NK-92 (cell line): Measurements from ENCODE around the gene MYADML2.

Experiments
- DNase-seq: peaks from one replicate; lab custom pipeline; 2025; ENCODE audit not compliant: unreplicated experiment; lab: John Stamatoyannopoulos, UW

The MYADML2 gene

GRCh38 chr17:81978524-81979298 is 31.7 kb upstream of the MYADML2 start:
- DNase-seq: no peak

- no peak for DNase-seq
These were observed 30.3 kb upstream of the MYADML2 start, which contains the start of gene ASPSCR1 for GRCh38 chr17:81977211-81977808. TSS of gene ASPSCR1 (plus strand) at chr17:81977629. CDS start at chr17:81977647, 18 bp downstream.

- DNase-seq: no peak
These were observed 29.5 kb upstream of the MYADML2 start for GRCh38 chr17:81976332-81977210.

DNA sequence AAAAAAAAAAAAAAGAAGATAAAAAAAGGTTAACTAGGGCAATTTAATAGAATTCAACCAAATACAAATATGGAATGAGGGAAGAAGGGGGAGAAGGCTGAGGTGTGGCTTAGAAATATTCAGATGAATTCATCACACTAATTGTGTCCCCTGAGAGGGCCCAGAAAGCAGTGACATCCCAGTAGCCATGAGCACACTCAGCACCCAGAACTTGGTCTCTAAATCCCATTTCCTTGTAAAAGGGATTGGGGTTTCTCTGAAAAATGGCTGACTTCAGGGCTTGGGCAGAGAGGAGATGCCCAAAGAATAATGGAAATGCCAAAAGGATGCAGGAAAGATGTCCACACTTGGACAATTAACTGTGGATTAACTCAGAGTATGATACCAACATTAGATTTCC is 26.4 kb upstream of the MYADML2 start:
- no peak for DNase-seq

DNA sequence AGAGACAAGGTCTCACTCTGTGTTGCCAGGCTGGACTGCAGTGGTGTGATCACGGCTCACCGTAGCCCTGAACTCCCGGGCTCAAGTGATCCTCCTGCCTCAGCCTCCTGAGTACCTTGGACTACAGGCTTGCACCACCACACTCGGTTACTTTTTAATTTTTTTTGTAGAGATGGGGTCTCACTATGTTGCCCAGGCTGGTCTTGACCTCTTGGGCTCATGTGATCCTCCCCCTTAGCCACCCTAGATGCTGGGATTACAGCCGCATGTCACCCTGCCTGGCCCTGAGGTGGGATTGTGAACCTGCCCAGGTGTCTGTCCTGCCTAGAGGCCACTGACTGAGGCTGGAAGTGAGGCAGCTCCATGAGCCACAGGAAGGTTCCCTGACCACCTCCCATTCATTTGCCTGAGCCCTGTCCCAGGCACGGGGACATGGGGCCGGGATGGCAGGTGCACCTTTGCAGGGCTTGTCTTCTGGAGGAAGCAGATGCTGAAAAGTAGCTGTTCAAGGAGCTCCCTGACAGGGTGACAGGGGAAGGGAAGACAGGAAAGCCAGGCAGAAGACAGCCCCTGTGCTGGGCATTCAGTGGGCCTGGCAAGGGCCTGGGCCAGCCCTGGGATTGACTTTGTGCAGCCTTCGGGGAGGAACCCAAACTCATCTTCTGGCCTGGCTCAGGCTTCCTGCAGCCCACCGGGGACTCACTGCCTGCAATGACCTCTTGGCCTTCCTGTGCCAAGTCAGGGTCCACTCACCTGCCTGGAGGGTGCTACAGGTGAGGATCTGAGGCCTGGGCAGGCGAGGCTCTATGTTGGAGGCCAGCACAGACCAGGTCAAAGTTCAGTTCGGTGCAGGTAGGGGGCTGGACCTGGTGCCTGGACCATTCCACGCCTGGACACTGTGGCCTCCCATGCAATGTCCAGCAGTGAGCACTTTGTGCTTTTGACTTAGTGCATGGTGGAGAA is 22.1 kb upstream of the MYADML2 start:
- DNase-seq: no peak

DNA sequence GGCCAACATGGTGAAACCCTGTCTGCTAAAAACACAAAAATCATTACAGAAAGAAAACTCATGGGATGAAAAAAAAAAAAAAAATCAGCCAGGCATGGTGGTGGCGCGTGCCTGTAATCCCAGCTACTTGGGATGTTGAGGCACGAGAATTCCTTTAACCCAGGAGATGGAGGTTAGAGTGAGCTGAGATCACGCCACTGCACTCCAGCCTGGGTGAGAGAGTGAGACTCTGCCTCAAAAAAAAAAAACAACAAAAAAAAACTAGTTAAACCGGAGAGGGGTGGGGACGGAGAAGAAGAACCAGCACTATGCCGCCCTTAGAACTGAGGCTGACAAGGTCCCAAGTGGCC is 21.3 kb upstream of the MYADML2 start:
- DNase-seq: no peak

GRCh38 chr17:81967533-81968395 is 20.7 kb upstream of the MYADML2 start:
- DNase-seq: no peak

DNA sequence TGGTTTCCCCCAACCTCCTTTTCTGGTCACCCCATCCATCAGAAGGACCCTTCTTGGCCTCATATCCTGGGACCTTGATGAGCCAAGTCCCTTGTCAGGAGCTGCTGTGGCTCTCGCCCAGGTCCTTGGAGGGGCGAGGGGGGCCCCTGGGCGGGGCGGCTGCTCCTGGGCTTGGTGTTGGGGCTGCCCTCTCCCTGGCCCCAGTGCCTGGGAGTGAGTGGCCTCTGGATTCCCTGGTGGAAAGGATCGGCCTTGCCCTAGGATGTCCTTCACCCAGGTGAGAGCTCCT is 20.2 kb upstream of the MYADML2 start:
- no peak for DNase-seq

DNA sequence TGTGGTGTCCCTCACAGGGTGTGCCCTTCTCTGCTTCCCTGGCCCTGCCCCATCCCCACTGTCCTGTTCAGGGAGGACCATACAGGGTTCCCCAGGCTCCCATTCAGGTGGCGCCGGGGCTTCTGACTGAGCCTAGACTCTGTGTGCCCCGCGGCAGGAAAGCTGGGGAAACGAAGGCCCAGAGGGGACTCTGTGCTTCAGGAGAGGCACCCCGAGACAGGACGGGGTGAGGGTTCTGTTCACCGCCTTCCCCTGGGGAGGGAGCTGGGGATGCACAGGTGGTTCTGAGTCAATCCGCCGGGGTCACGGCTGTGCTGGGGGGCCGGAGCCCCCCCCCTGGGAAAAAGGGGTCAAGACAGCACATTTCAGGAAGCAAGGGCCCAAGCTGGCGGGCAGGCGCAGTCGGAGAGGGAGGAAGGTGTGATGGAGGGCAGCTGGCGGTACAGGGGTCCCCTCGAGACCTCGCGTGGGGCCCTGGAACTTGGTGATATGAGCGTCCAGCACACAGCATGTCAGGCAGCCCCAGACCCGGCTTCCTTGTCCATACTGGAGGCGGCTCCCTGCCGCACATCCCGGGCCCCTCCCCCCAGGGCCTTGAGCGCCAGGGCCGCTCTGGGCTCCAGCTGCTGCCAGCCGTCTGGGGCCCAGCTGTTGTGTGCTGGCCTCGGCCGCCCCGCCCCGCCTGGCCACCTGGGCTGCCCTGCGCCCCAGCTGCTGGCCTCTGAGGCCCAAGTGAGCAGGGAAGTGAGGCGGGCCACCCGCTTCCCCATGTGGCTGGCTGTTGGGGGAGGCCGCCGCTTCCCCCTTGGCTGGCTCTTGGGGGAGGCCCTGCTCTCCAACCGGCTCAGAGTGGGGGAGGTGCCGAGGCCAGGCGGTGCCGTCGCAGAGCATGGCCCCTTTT is 19.6 kb upstream of the MYADML2 start:
- no peak for DNase-seq

GRCh38 chr17:81964081-81964849 is 17.2 kb upstream of the MYADML2 start:
- DNase-seq: no peak

- DNase-seq: no peak
These were observed 15.7 kb upstream of the MYADML2 start for GRCh38 chr17:81962499-81963441.

GRCh38 chr17:81961521-81962498 is 14.8 kb upstream of the MYADML2 start:
- DNase-seq: no peak

- no peak for DNase-seq
These were observed 14.1 kb upstream of the MYADML2 start, which contains the start of gene NOTUM for GRCh38 chr17:81961087-81961511. TSS of gene NOTUM (minus strand) at chr17:81961187. CDS start at chr17:81960909, 278 bp downstream.

DNA sequence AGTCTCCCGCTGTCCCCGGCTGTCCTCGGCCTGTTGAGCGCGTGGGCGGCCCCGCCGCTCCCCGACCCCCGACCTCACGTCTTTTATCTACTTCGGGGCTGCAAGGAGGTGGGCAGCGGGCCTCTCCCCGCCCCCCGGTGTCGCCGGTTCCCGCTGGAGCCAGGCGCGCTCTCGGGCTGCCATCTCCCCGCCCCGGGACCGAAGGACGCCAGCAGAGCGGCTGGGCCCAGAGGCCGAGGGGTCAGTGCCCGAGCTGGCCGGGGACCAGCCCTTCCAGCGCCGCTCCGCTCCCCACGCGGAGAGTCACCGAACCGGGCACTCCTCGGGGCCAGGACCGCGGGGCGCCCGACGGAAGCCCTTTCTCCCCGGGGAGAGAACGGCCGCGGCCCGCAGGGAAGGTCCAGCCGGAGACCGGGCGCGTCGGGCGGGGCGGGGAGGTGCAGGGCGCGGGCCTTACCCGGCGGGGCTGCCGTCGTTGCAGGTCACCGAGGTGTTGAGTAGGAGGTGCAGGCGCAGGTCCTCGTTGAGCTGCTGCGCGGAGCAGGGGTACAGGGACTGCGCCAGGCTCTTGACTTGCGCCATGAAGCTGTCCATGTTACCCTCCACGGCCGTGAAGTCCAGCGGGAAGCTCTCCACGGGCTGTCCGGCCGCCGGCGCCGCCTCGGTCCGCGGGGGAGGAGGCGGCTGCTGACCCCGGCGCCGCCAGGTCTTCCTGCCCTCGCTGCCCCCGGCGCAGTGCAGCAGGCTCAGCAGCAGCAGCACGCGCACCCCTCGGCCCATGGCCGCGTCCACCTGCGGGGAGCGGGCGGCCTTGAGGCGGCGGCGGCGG is 13.3 kb upstream of the MYADML2 start:
- DNase-seq: no peak
